ENCODE measurements around the gene CNTNAP5.

GRCh38 chr2:124032799-124033198 lies 7.7 kb downstream of the CNTNAP5 start:
- no peak for TF ChIP-seq CTCF (IDR thresholded peaks at IDR 0.05; ENCODE audit: low read depth, low read length)
- no peak for TF ChIP-seq POLR2A (IDR thresholded peaks at IDR 0.05; ENCODE audit: extremely low read depth, insufficient read length)
- TF ChIP-seq MAX (IDR thresholded peaks at IDR 0.05; ENCODE audit: low read depth, low read length), result no peak
- TF ChIP-seq MYC (IDR thresholded peaks at IDR 0.05; ENCODE audit: low read depth, low read length), result no peak
